HCT116 (cell line): ENCODE measurements around the gene RANGRF. TPM values are rescaled to one million over a fixed set of nuclear protein-coding genes. Genes with fewer than 3 reads are reported as not detected.

Experiments
- ATAC-seq: fragments of 200-7000 bp; cut with Tn5 transposase; 2 replicates; pipeline ENCODE4 v1.9.1; 2020; ENCODE audit warnings: mild to moderate bottlenecking, moderate library complexity
- BruUV-seq: library from RNA; stranded (reverse); fragments of 400-500 nt; replicated peaks from 2 replicates; lab custom pipeline; 2021; lab: Mats Ljungman, UMichigan
- CTCF ChIA-PET: fragments of 300-600 bp; sonication (Branson Sonifier 250); formaldehyde crosslinking; loops from one replicate; lab custom pipeline; 2021; ENCODE audit warnings: antibody characterized with exemption; lab: Charles Lee
- POLR2A ChIA-PET: fragments of 300-600, 350-600 bp; sonication (Branson Sonifier 250); formaldehyde crosslinking; loops from one replicate; lab custom pipeline; 2021; ENCODE audit warnings: antibody characterized with exemption; lab: Charles Lee
- RAD21 ChIA-PET, 2 experiments: fragments of 300-600 bp; sonication (Branson Sonifier 250); formaldehyde crosslinking; loops; one replicate each; lab custom pipeline; 2023; ENCODE audit warnings: low total read pairs in 2 of 2; ENCODE audit not compliant: uncharacterized antibody in 2 of 2, unreplicated experiment in 2 of 2, low non-redundant PET in 1 of 2; lab: Charles Lee
- DNase-seq: peaks from one replicate; pipeline ENCODE4 v3.0.0-alpha.2; 2010; ENCODE audit warnings: low read depth, low spot score
- H2AFZ ChIP-seq: fragments of 200-600 bp; shearing (Covaris generic), sonication (generic); 2 replicates; pipeline ENCODE4 v1.6.1; 2017; ENCODE audit warnings: low read depth, mixed run types, mixed read lengths, antibody characterized with exemption, low read length; ENCODE audit not compliant: poor library complexity, severe bottlenecking
- H3K27ac ChIP-seq: 2 replicates; pipeline ENCODE4 v1.5.1; 2012; ENCODE audit warnings: low read depth, low read length
- H3K27me3 ChIP-seq: fragments of 200-600 bp; sonication (generic); 2 replicates; pipeline ENCODE4 v1.6.1; 2016; ENCODE audit warnings: mixed run types, low read length, mixed read lengths; ENCODE audit not compliant: insufficient read depth
- H3K36me3 ChIP-seq, 2 experiments: fragments of 200-500 bp in 1 of 2; fragments of 200-600 bp in 1 of 2; sonication (Bioruptor generic) in 1 of 2; sonication (generic) in 1 of 2; 2 replicates each; pipeline versions ENCODE4 v1.5.1 to v1.6.1; 2014 to 2016; ENCODE audit warnings: low read length in 2 of 2, inconsistent platforms in 1 of 2, mixed read lengths in 1 of 2, mixed run types in 1 of 2; ENCODE audit not compliant: insufficient read depth in 2 of 2, control insufficient read depth in 1 of 2
- H3K4me1 ChIP-seq, 2 experiments: fragments of 200-600 bp in 1 of 2; sonication (generic) in 1 of 2; 2 replicates each; pipeline versions ENCODE4 v1.5.1 to v1.6.1; 2012 to 2017; ENCODE audit warnings: low read length in 2 of 2, inconsistent platforms in 1 of 2, mild to moderate bottlenecking in 1 of 2, mixed read lengths in 1 of 2, mixed run types in 1 of 2, moderate library complexity in 1 of 2; ENCODE audit not compliant: insufficient read depth in 2 of 2, control insufficient read depth in 1 of 2
- H3K4me2 ChIP-seq: fragments of 200-600 bp; sonication (generic); 2 replicates; pipeline ENCODE4 v1.6.1; 2017; ENCODE audit warnings: mixed run types, low read length, mixed read lengths
- H3K4me3 ChIP-seq, 2 experiments: fragments of 200-600 bp in 1 of 2; sonication (generic) in 1 of 2; replicated peaks in 1 of 2; 2 replicates each; pipeline ENCODE4 v1.5.1; 2011 to 2016; ENCODE audit warnings: low read length in 2 of 2, control low read depth in 1 of 2, low read depth in 1 of 2, mild to moderate bottlenecking in 1 of 2, mixed read lengths in 1 of 2, mixed run types in 1 of 2
- H3K79me2 ChIP-seq: fragments of 200-600 bp; sonication (generic); 2 replicates; pipeline ENCODE4 v1.6.1; 2017; ENCODE audit warnings: mild to moderate bottlenecking, mixed run types, low read length, moderate library complexity, mixed read lengths; ENCODE audit not compliant: insufficient read depth
- H3K9ac ChIP-seq: fragments of 200-600 bp; sonication (generic); 2 replicates; pipeline ENCODE4 v1.6.1; 2016; ENCODE audit warnings: low read length, mixed read lengths
- H3K9me2 ChIP-seq: fragments of 200-600 bp; sonication (generic), shearing (Covaris generic); 2 replicates; pipeline ENCODE4 v1.6.1; 2017; ENCODE audit warnings: mixed run types, mild to moderate bottlenecking, moderate library complexity; ENCODE audit not compliant: insufficient read depth
- H3K9me3 ChIP-seq, 2 experiments: fragments of 200-500 bp in 1 of 2; fragments of 200-600 bp in 1 of 2; sonication (Bioruptor generic) in 1 of 2; sonication (generic) in 1 of 2; 2 replicates each; pipeline ENCODE4 v1.6.1; 2014 to 2017; ENCODE audit warnings: low read length in 2 of 2, mixed read lengths in 2 of 2, inconsistent platforms in 1 of 2, low read depth in 1 of 2, mild to moderate bottlenecking in 1 of 2, mixed run types in 1 of 2, moderate library complexity in 1 of 2; ENCODE audit not compliant: control insufficient read depth in 1 of 2, insufficient read depth in 1 of 2
- H4K20me1 ChIP-seq: fragments of 200-600 bp; sonication (generic), shearing (Covaris generic); 2 replicates; pipeline ENCODE4 v1.6.1; 2017; ENCODE audit warnings: mixed run types, mild to moderate bottlenecking, moderate library complexity; ENCODE audit not compliant: insufficient read depth
- CBX3 ChIP-seq: IDR thresholded peaks from 2 replicates; pipeline ENCODE4 v1.6.1; 2012; ENCODE audit warnings: low read depth
- CEBPB ChIP-seq: IDR thresholded peaks from 2 replicates; pipeline ENCODE4 v1.6.1; 2012; ENCODE audit warnings: low read depth
- EGR1 ChIP-seq: IDR thresholded peaks from 2 replicates; pipeline ENCODE4 v1.6.1; 2012; ENCODE audit warnings: low read depth
- ELF1 ChIP-seq: IDR thresholded peaks from 2 replicates; pipeline ENCODE4 v1.6.1; 2012; ENCODE audit warnings: low read depth, borderline replicate concordance
- EZH2 ChIP-seq: fragments of 200-600 bp; sonication (generic); IDR thresholded peaks from 2 replicates; pipeline ENCODE4 v1.6.1; 2017; ENCODE audit warnings: antibody characterized with exemption, mixed run types
- JUND ChIP-seq: IDR thresholded peaks from 2 replicates; pipeline ENCODE4 v1.6.1; 2012
- POLR2A ChIP-seq: IDR thresholded peaks from 2 replicates; pipeline ENCODE4 v1.7.0; 2011; ENCODE audit warnings: borderline replicate concordance; ENCODE audit not compliant: insufficient read depth, insufficient read length; ENCODE audit errors: extremely low read depth
- SP1 ChIP-seq: IDR thresholded peaks from 2 replicates; pipeline ENCODE4 v1.6.1; 2012; ENCODE audit warnings: low read depth
- SRF ChIP-seq: IDR thresholded peaks from 2 replicates; pipeline ENCODE4 v1.6.1; 2012; ENCODE audit warnings: low read depth
- TCF7L2 ChIP-seq: IDR thresholded peaks from 2 replicates; pipeline ENCODE4 v1.7.0; 2011; ENCODE audit warnings: borderline replicate concordance, inconsistent platforms; ENCODE audit not compliant: insufficient read depth, insufficient read length; ENCODE audit errors: extremely low read depth
- YY1 ChIP-seq: IDR thresholded peaks from 2 replicates; pipeline ENCODE4 v1.6.1; 2011; ENCODE audit warnings: low read length, low read depth, moderate library complexity, mild to moderate bottlenecking; ENCODE audit not compliant: insufficient replicate concordance; ENCODE audit errors: extremely low read depth
- ZNF274 ChIP-seq: fragments of 200-500 bp; sonication (Bioruptor generic); IDR thresholded peaks from 2 replicates; pipeline ENCODE4 v1.6.1; 2014; ENCODE audit warnings: mild to moderate bottlenecking, low read depth, low read length, inconsistent platforms
- intact Hi-C: fragments of 100-400 bp; cut with micrococcal nuclease; formaldehyde crosslinking; loops from 2 replicates; pipeline ENCODE4 v1.10.0; 2022
- total RNA-seq: library from RNA; stranded (reverse); gene quantifications from one replicate; pipeline ENCODE4 v1.2.1, GENCODE V29; 2021; ENCODE audit not compliant: unreplicated experiment
- TF ChIP-seq, protein P1 (sequence below): IDR thresholded peaks from 2 replicates; pipeline ENCODE4 v1.6.1; 2011; ENCODE audit warnings: mild to moderate bottlenecking, low read length, moderate library complexity; ENCODE audit not compliant: insufficient replicate concordance; ENCODE audit errors: extremely low read depth
- TF ChIP-seq, protein P2 (sequence below): IDR thresholded peaks from 2 replicates; pipeline ENCODE4 v1.6.1; 2012
- TF ChIP-seq, protein P3 (sequence below): IDR thresholded peaks from 2 replicates; pipeline ENCODE4 v1.6.1; 2012; ENCODE audit warnings: low read depth

The RANGRF gene
- total RNA-seq, 1 experiment from 2014 or later, result 33.2 TPM

DNA sequence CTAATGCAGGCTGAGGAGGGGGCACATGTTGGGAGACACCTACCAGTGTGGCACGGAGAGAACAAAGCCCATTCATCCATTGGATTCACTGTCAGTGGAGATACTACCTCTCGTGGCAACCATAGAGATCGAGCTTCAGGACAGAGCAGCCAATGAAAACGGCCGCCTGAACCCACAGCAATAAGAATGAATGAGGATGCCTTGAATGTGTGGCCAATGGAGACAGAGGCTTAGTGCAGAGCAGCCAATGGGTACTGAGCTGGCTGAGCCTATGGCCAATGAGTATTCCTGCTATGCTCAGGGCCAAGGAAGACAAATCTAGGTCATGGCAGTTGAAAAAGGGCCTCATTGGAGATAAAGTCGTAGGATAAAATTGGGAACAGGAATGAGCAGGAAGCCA lies 32.5 kb downstream of the RANGRF start (continued):
- TF ChIP-seq, protein P1, sequence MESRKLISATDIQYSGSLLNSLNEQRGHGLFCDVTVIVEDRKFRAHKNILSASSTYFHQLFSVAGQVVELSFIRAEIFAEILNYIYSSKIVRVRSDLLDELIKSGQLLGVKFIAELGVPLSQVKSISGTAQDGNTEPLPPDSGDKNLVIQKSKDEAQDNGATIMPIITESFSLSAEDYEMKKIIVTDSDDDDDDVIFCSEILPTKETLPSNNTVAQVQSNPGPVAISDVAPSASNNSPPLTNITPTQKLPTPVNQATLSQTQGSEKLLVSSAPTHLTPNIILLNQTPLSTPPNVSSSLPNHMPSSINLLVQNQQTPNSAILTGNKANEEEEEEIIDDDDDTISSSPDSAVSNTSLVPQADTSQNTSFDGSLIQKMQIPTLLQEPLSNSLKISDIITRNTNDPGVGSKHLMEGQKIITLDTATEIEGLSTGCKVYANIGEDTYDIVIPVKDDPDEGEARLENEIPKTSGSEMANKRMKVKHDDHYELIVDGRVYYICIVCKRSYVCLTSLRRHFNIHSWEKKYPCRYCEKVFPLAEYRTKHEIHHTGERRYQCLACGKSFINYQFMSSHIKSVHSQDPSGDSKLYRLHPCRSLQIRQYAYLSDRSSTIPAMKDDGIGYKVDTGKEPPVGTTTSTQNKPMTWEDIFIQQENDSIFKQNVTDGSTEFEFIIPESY, result no peak
- no peak for TF ChIP-seq SP1
- no peak for TF ChIP-seq SRF
- TF ChIP-seq TCF7L2, result no peak
- TF ChIP-seq, protein P2, sequence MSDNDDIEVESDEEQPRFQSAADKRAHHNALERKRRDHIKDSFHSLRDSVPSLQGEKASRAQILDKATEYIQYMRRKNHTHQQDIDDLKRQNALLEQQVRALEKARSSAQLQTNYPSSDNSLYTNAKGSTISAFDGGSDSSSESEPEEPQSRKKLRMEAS, result no peak

DNA sequence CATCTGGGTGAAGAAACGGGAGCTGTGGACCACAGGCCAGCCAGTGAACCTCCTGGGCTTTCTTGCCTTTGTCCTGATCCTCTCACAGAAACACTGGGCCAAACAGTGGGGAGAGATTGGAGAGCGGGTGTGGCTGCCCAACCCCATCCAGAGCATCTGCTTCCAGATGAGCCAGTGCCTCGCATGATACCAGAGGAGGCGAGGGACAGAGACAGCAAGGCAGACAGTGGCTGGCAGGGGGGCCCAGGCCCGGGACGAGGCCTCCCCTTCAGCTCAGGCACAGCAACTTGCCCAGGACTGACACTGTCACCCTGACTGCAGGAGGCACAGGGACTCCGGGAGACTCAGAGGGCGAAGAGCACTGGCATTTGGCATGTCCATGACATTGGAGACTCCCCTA lies 33.6 kb downstream of the RANGRF start:
- no TSS peak for BruUV-seq
- ATAC-seq, result no peak
- CTCF ChIA-PET, result no interaction called here

More for the DNA sequence above, 33.6 kb downstream of the RANGRF start:
- no peak overlapping the region for H3K9ac ChIP-seq
- H2AFZ ChIP-seq, result no peak overlapping the region
- intact Hi-C loops, result no loop called here
- no peaks in the 10 kb centered on the region for H4K20me1 ChIP-seq
- DNase-seq, result no peak
- POLR2A ChIA-PET, result no interaction called here
- no peaks in the 10 kb centered on the region for H3K9me3 ChIP-seq
- TF ChIP-seq, protein P3, sequence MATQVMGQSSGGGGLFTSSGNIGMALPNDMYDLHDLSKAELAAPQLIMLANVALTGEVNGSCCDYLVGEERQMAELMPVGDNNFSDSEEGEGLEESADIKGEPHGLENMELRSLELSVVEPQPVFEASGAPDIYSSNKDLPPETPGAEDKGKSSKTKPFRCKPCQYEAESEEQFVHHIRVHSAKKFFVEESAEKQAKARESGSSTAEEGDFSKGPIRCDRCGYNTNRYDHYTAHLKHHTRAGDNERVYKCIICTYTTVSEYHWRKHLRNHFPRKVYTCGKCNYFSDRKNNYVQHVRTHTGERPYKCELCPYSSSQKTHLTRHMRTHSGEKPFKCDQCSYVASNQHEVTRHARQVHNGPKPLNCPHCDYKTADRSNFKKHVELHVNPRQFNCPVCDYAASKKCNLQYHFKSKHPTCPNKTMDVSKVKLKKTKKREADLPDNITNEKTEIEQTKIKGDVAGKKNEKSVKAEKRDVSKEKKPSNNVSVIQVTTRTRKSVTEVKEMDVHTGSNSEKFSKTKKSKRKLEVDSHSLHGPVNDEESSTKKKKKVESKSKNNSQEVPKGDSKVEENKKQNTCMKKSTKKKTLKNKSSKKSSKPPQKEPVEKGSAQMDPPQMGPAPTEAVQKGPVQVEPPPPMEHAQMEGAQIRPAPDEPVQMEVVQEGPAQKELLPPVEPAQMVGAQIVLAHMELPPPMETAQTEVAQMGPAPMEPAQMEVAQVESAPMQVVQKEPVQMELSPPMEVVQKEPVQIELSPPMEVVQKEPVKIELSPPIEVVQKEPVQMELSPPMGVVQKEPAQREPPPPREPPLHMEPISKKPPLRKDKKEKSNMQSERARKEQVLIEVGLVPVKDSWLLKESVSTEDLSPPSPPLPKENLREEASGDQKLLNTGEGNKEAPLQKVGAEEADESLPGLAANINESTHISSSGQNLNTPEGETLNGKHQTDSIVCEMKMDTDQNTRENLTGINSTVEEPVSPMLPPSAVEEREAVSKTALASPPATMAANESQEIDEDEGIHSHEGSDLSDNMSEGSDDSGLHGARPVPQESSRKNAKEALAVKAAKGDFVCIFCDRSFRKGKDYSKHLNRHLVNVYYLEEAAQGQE, result no peak
- TF ChIP-seq ZNF274 (no peak), EGR1 (no peak), YY1 (no peak), POLR2A (no peak), SP1 (no peak), CBX3 (no peak), CEBPB (no peak), JUND (no peak), EZH2 (no peak), ELF1 (no peak)
- TF ChIP-seq, protein P1, result no peak
- H3K4me1 ChIP-seq, result no peaks in the 10 kb centered on the region
- H3K4me2 ChIP-seq, result no peak overlapping the region
- H3K27ac ChIP-seq, result no peak overlapping the region
- RAD21 ChIA-PET, result no interaction called here
- H3K9me2 ChIP-seq, result no peaks in the 10 kb centered on the region
- H3K4me3 ChIP-seq, result no peak overlapping the region
- no peaks in the 10 kb centered on the region for H3K27me3 ChIP-seq
- no peaks in the 10 kb centered on the region for H3K36me3 ChIP-seq
- H3K79me2 ChIP-seq, result no peaks in the 10 kb centered on the region
